NCI-H526 (cell line): Measurements from ENCODE around the gene SLC1A4.
A peak's percentile ranks its signal among the peaks of the same experiment; 100 is the strongest.
"Not testable (repeated sequence)": the region's sequence is repeated elsewhere in the genome, so short reads cannot be mapped to it uniquely, and the experiment has no call there.

Experiments
- DNase-seq, 2 experiments: peaks; one replicate each; lab custom pipeline; 2025; lab: John Stamatoyannopoulos, UW

Gene SLC1A4

GRCh38 chr2:64989126-64989981, at the start of gene SLC1A4:
TSS of gene SLC1A4 (plus strand) at chr2:64989399. CDS start at chr2:64989644, 245 bp downstream.
- DNase-seq = peak; percentile 58 to 95

- DNase-seq = no peak
Observed at GRCh38 chr2:64941143-64941542, 48.1 kb upstream of the SLC1A4 start.

- no peak for DNase-seq
Observed at GRCh38 chr2:64941801-64942200, 47.4 kb upstream of the SLC1A4 start.

- DNase-seq = no peak
Observed at GRCh38 chr2:64942693-64943092, 46.5 kb upstream of the SLC1A4 start.

GRCh38 chr2:64943387-64944150, 45.6 kb upstream of the SLC1A4 start:
- no peak for DNase-seq

GRCh38 chr2:64944484-64944883, 44.7 kb upstream of the SLC1A4 start:
- no peak for DNase-seq

- no peak for DNase-seq
Observed at GRCh38 chr2:64945973-64946768, 43.0 kb upstream of the SLC1A4 start.

GRCh38 chr2:64946769-64947247, 42.4 kb upstream of the SLC1A4 start:
- DNase-seq = no peak

- no peak for DNase-seq
Observed at GRCh38 chr2:64947885-64948284, 41.3 kb upstream of the SLC1A4 start.

- peak; percentile 6 to 24 for DNase-seq
Observed at GRCh38 chr2:64950226-64951160, 38.7 kb upstream of the SLC1A4 start.

GRCh38 chr2:64951306-64951953, 37.8 kb upstream of the SLC1A4 start:
- DNase-seq = no peak

- no peak for DNase-seq
Observed at GRCh38 chr2:64952096-64952495, 37.1 kb upstream of the SLC1A4 start.

GRCh38 chr2:64952511-64953482, 36.4 kb upstream of the SLC1A4 start:
- DNase-seq = no peak

- no peak for DNase-seq
Observed at GRCh38 chr2:64955467-64955866, 33.7 kb upstream of the SLC1A4 start.

- DNase-seq = no peak
Observed at GRCh38 chr2:64957109-64957903, 31.9 kb upstream of the SLC1A4 start.

- no peak for DNase-seq
Observed at GRCh38 chr2:64958556-64958955, 30.6 kb upstream of the SLC1A4 start.

- no peak for DNase-seq
Observed at GRCh38 chr2:64960819-64961218, 28.4 kb upstream of the SLC1A4 start.

- not testable (repeated sequence) for DNase-seq
Observed at GRCh38 chr2:64963138-64963537, 26.1 kb upstream of the SLC1A4 start.
